ENCODE measurements around the gene MIR17HG. TPM values are rescaled to one million over a fixed set of nuclear protein-coding genes. Genes with fewer than 3 reads are reported as not detected.

The MIR17HG gene
- total RNA-seq, 1 experiment from 2014 or later: 6.5 TPM

- CTCF ChIA-PET: interaction anchor here (0.6 kb wide), 1 partner anchor 8 kb away, joined by 3 read pairs; no protein-coding TSS in a partner anchor
- POLR2A ChIA-PET (ENCODE audit: unreplicated experiment): no interaction called here
- H3K27ac ChIP-seq: no peak overlapping the region
- H3K36me3 ChIP-seq (ENCODE audit: low read depth): peaks cover 34% of the 10 kb centered on the region
- peaks cover 80% of the 10 kb centered on the region for H3F3A ChIP-seq (ENCODE audit: insufficient read depth, low read depth)
- H3K9me3 ChIP-seq (ENCODE audit: insufficient read depth, low read depth): no peaks in the 10 kb centered on the region
- H3K4me2 ChIP-seq: no peak overlapping the region
- BruUV-seq (replicated peaks): no TSS peak
- no peaks in the 10 kb centered on the region for H3K27me3 ChIP-seq (ENCODE audit: insufficient read depth, low read depth)
- H3K79me2 ChIP-seq (ENCODE audit: low read depth): peaks cover 22% of the 10 kb centered on the region
- no peak overlapping the region for H3K4me3 ChIP-seq
- H4K20me1 ChIP-seq (ENCODE audit: insufficient read depth): peaks cover 39% of the 10 kb centered on the region
- no peak for TF ChIP-seq CTCF (conservative IDR thresholded peaks at IDR 0.05)
- no peak for TF ChIP-seq EZH2 (IDR thresholded peaks at IDR 0.05; ENCODE audit: low read depth)
- DNase-seq: no peak
- peaks cover 8% of the 10 kb centered on the region for H3K4me1 ChIP-seq (replicated peaks; ENCODE audit: insufficient read depth)
- H3K9me2 ChIP-seq (ENCODE audit: insufficient read depth): no peaks in the 10 kb centered on the region
- intact Hi-C loops (cut with micrococcal nuclease; ENCODE audit: unreplicated experiment): no loop called here
- H2AFZ ChIP-seq: no peak overlapping the region
Observed at GRCh38 chr13:91357613-91358386, 10.3 kb downstream of the MIR17HG start.

- no peaks in the 10 kb centered on the region for H3K9me3 ChIP-seq (ENCODE audit: insufficient read depth, low read depth)
- no TSS peak for BruUV-seq (replicated peaks)
- no peak overlapping the region for H3K27ac ChIP-seq
- no peak for DNase-seq
- peaks cover 76% of the 10 kb centered on the region for H3F3A ChIP-seq (ENCODE audit: insufficient read depth, low read depth)
- H3K36me3 ChIP-seq (ENCODE audit: low read depth): peaks cover 30% of the 10 kb centered on the region
- ChIA-PET CTCF (no interaction called here), POLR2A (ENCODE audit: unreplicated experiment) (no interaction called here)
- H3K4me2 ChIP-seq: no peak overlapping the region
- H3K27me3 ChIP-seq (ENCODE audit: insufficient read depth, low read depth): no peaks in the 10 kb centered on the region
- peaks cover 18% of the 10 kb centered on the region for H3K79me2 ChIP-seq (ENCODE audit: low read depth)
- intact Hi-C loops (cut with micrococcal nuclease; ENCODE audit: unreplicated experiment): no loop called here
- no peak for TF ChIP-seq EZH2 (IDR thresholded peaks at IDR 0.05; ENCODE audit: low read depth)
- H3K4me1 ChIP-seq (replicated peaks; ENCODE audit: insufficient read depth): peaks cover 8% of the 10 kb centered on the region
- H3K9me2 ChIP-seq (ENCODE audit: insufficient read depth): no peaks in the 10 kb centered on the region
- peaks cover 33% of the 10 kb centered on the region for H4K20me1 ChIP-seq (ENCODE audit: insufficient read depth)
- no peak overlapping the region for H2AFZ ChIP-seq
- no peak overlapping the region for H3K4me3 ChIP-seq
Observed at GRCh38 chr13:91358387-91358782, 10.9 kb downstream of the MIR17HG start.

GRCh38 chr13:91359111-91359510, 11.6 kb downstream of the MIR17HG start:
- Histone ChIP-seq H3K4me3 (no peak overlapping the region), H3K79me2 (ENCODE audit: low read depth) (peaks cover 11% of the 10 kb centered on the region), H2AFZ (no peak overlapping the region), H3K27ac (no peak overlapping the region), H3K36me3 (ENCODE audit: low read depth) (peaks cover 24% of the 10 kb centered on the region), H3K27me3 (ENCODE audit: insufficient read depth, low read depth) (no peaks in the 10 kb centered on the region), H4K20me1 (ENCODE audit: insufficient read depth) (peaks cover 26% of the 10 kb centered on the region), H3K9me2 (ENCODE audit: insufficient read depth) (no peaks in the 10 kb centered on the region), H3K4me2 (no peak overlapping the region), H3F3A (ENCODE audit: insufficient read depth, low read depth) (peaks cover 70% of the 10 kb centered on the region), H3K9me3 (ENCODE audit: insufficient read depth, low read depth) (no peaks in the 10 kb centered on the region), H3K4me1 (replicated peaks; ENCODE audit: insufficient read depth) (peaks cover 8% of the 10 kb centered on the region)
- no peak for DNase-seq
- no TSS peak for BruUV-seq (replicated peaks)
- intact Hi-C loops (cut with micrococcal nuclease; ENCODE audit: unreplicated experiment): no loop called here
- ChIA-PET CTCF (no interaction called here), POLR2A (ENCODE audit: unreplicated experiment) (no interaction called here)
- TF ChIP-seq EZH2 (IDR thresholded peaks at IDR 0.05; ENCODE audit: low read depth) (no peak), CTCF (conservative IDR thresholded peaks at IDR 0.05) (no peak)
